Measurements from ENCODE around the gene MND1. TPM values are rescaled to one million over a fixed set of nuclear protein-coding genes. Genes with fewer than 3 reads are reported as not detected.
"Not testable (repeated sequence)": the region's sequence is repeated elsewhere in the genome, so short reads cannot be mapped to it uniquely, and the experiment has no call there.

The MND1 gene
- total RNA-seq, 1 donor from 2014 or later: 4.4 TPM

GRCh38 chr4:153447175-153447905 is 102.9 kb downstream of the MND1 start:
- no peak for ATAC-seq

- peak; percentile 74 for ATAC-seq
Observed at GRCh38 chr4:153448003-153448731, 103.7 kb downstream of the MND1 start.

- no peak for ATAC-seq
Observed at GRCh38 chr4:153449338-153449737, 104.8 kb downstream of the MND1 start.

GRCh38 chr4:153450544-153450917 is 106.0 kb downstream of the MND1 start:
- no peak for ATAC-seq

GRCh38 chr4:153451145-153451544 is 106.7 kb downstream of the MND1 start:
- ATAC-seq: not testable (repeated sequence)

- no peak for ATAC-seq
Observed at GRCh38 chr4:153451911-153452657, 107.6 kb downstream of the MND1 start.

GRCh38 chr4:153452658-153453378 is 108.3 kb downstream of the MND1 start:
- ATAC-seq: no peak

- ATAC-seq: peak; percentile 81
Observed at GRCh38 chr4:153453402-153453801, 108.9 kb downstream of the MND1 start.

- ATAC-seq: no peak
Observed at GRCh38 chr4:153458969-153459368, 114.5 kb downstream of the MND1 start.

GRCh38 chr4:153461549-153461948 is 117.1 kb downstream of the MND1 start:
- not testable (repeated sequence) for ATAC-seq

GRCh38 chr4:153464068-153464467 is 119.6 kb downstream of the MND1 start:
- no peak for ATAC-seq

Other genes starting within 250 kb of the MND1 start
- gene TRIM2, start 140.2 kb upstream of the MND1 start, total RNA-seq: 9.0 TPM
- 14.7 TPM for gene TMEM131L, start 121.7 kb downstream of the MND1 start, total RNA-seq